ENCODE results near the gene F9.
"Not testable (repeated sequence)": the region's sequence is repeated elsewhere in the genome, so short reads cannot be mapped to it uniquely, and the experiment has no call there.

The F9 gene

DNA sequence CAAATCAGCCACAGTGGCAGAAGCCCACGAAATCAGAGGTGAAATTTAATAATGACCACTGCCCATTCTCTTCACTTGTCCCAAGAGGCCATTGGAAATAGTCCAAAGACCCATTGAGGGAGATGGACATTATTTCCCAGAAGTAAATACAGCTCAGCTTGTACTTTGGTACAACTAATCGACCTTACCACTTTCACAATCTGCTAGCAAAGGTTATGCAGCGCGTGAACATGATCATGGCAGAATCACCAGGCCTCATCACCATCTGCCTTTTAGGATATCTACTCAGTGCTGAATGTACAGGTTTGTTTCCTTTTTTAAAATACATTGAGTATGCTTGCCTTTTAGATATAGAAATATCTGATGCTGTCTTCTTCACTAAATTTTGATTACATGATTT is at the start of gene F9:
Gene F9 (plus strand): TSS at position 190 of the 400 bp plus-strand sequence. CDS start 26 bp downstream, at position 216.
- DNase-seq, result no peak

DNA sequence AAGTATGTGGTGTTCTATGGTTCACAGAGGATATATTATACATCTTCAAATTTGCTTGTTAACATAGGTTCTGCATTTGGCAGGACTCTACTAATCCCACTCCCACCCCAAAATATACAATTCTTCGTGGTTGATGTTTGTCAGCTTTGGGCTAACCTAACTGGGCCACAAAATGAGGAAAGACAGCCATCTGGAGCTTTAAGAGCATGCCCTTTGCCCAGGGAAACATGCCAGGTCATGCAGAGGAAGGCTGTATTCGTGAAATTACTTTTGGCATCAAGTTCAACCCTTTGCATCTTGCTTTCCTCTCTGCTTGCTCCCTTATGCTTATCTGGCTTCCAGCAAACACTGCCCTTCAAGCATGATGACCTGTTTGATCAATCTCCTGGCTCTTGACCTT is 46.8 kb upstream of the F9 start:
- DNase-seq, result no peak

DNA sequence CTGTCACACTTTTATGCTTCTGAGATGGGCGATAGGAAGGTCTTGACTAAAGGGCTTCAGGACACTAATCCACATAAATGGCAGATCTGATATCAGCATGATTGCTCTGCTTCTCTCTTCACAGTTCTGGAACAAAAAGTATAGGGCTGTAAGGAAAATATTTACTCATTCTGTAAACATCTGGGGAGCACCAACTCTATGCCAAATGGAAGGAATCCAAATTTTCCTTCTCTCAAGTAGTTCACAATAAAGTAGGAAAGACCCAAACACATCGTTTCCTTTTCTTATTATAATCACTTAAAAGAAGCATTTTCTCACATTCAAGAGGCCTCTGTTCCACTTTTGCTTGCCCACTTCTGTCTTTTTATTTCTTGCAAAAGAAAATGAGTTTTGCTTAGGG is 45.9 kb upstream of the F9 start:
- no peak for DNase-seq

DNA sequence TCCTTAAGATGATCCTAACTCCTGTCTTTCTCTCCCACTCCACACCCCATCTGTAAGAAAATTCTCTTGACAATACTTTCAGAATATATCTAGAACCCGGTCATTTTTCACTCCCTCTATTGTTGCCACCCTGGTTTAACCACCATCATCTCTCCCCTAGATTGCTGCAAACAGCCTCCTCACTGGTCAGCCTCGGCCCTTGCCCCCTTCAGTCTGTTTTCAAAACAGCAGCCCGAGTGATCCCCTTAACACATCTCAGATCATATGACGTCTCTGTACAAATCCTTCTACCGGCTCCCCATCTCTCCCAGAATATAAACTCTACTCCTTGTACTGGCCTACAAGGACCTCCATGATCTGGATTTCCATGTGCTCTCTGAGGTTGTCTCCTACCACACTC is 35.2 kb upstream of the F9 start:
- DNase-seq, result no peak

DNA sequence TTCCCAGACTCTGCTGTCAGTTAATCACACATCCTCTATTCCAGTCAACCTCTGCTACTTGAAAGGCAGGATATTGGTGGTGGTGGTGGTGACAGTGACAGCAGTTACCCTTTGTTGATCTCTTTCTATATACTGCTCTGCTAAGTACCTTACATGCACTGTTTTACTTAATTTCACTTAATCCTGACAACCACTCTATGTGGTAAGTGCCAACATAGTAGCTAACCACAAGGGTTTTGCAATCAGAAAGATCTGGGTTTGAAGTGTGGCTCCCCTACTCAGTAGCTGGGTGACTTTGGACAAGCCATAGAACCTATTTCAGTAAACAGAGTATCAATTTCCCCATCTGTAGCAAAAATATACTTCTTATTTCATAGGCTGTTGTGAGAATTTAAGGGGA is 24.2 kb upstream of the F9 start:
- DNase-seq, result no peak

DNA sequence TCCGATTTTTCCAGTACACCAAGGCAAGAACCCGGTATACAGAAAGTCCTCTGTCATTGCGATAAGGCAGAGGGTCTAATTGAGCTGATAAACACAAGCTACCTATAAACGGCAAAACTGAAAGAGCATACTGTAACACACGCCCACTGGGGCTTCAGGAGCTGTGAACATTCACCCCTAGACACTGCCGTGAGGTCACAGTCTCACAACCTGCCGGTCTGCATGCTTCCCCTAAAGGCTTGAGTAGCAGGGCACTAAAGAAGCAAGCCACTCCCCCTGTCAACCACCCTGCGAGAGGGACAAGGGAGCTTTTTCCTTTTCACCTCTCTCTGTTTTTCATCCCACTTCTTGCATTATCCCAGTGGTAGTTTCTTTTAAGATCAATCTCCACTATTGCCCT is 22.4 kb upstream of the F9 start:
- no peak for DNase-seq

DNA sequence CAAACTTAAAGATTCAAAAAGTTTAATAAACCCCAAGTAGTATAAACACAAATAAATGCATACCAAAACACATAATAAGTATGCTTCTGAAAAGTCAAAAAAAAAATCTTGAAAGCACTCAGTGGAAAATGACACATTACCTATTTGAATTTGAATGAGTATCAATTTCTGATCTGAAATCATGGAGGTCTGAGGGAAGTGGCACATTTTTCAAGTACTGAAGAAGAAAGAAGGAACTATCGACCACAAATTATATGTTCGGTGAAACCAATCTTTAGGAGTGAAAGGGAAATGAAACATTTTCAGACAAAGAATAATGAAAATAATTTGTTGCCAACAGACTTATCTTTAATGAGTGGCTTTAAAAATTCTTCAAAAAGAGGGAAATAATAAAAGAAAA is 12.1 kb upstream of the F9 start:
- no peak for DNase-seq

DNA sequence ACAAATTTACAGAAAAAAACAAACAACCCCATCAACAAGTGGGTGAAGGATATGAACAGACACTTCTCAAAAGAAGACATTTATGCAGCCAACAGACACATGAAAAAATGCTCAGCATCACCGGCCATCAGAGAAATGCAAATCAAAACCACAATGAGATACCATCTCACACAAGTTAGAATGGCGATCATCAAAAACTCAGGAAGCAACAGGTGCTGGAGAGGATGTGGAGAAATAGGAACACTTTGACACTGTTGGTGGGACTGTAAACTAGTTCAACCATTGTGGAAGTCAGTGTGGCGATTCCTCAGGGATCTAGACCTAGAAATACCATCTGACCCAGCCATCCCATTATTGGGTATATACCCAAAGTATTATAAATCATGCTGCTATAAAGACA is 1.7 kb upstream of the F9 start:
- DNase-seq, result not testable (repeated sequence)

DNA sequence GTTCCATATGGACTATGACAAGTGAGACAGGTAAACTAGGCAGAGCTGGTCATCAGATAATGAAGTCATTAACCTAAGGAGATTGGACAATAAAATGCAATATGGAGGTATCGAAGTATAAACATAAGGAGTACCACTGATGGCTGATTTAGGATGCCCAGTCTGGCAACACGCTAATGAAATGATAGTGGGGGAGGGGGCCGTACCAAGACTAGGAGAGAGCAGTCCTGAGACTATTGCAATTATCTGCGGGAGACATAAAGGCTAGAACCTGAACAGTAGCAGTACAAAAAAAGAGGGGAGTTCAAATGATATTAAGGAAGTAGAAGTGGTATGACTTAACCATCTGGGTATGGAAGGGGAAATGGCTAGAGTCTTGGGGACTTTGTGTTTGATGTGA is 2.3 kb downstream of the F9 start:
- DNase-seq, result no peak

DNA sequence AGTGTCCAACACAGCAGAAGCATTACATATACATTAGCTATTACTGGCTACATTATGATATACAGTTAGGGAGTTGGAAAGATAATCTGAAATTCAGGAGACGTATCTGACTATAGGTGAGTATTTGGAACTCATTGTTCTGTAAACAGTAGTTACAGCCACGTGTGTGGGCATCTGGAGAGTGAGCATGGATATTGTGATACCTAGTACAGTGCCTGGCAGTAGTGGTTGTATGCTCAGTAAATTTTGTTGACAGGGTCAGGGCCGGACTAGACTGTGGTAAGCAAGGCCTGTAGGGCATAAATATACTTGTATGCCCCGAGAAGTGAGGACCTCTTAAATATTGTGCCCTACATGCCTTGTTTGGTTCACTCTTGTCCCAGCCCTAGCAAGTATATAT is 2.9 kb downstream of the F9 start:
- no peak for DNase-seq

DNA sequence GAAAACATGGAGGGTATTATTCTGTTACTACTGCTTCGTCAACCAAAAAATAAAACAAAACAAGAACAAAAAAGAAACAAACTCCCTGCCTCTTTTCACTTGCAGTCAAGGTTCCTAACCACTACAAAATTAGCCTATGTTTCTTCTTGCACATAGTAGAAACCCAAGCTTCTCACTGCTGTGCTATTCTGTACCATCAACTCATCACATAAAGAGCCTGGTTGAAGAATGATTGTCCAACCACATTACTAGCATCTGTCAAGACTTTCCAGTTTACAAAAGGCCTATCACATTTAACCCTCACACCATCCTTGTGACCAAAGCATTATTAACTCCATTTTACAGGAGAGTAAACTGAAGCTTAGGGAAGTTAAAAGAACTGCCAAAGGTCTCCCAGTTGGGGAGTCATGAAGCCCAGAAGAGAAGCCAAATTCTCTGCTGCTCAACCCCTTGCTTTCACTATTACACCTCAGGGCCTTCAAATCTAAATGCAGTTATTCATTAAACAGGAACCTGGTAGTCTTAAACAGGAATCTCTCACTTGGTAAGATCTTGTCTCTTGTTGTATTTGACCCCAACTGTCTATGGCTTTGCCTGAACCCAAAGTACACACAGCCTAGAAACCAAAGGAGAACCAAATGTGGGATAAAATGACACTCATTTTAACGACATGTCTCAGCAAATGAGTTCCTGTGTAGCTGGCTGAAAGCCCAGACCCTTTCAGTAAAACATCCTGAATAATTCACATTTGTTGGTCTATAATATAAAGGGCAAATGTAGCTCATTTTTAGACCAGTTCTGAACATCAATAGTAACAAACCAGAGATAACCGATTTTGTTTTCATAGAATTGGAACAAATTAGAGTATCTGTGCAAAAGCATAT is 8.6 kb downstream of the F9 start:
- DNase-seq, result no peak

DNA sequence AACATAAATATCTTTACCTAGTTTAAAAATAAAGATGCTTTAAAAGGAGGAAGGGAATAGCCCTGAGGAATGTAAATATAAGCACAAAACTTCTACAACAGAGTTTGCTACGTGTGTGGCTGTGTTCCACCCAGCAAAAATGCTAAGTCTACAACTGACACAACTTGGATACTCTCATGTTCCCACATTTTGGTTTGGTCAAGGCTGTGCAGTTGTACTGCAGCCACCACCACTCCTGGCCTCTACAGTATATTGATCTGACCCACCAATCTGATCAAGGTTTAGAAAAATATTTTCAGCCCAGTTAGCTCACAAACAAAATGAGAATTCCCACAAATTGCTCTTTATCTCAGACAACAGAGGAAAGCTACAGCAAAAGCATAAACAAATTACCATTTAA is 12.1 kb downstream of the F9 start:
- no peak for DNase-seq

DNA sequence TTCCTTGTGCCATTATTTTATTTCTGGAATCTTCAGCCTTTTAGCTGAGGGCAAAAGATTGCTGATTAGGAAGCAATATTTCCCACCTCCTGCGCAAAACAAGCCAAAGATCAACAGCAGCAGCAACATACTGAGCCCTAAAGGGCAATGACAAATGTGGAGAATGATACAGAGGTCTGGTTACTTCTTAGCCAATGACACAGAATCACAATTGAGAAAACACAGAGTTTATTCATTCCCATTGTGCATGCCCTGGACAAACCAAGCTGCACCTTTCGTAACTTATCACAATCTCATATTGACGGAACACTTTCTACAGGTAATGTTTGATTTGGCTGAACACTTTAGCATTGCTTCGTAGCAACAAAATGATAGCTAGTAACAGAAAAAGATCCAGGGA is 13.4 kb downstream of the F9 start:
- no peak for DNase-seq

DNA sequence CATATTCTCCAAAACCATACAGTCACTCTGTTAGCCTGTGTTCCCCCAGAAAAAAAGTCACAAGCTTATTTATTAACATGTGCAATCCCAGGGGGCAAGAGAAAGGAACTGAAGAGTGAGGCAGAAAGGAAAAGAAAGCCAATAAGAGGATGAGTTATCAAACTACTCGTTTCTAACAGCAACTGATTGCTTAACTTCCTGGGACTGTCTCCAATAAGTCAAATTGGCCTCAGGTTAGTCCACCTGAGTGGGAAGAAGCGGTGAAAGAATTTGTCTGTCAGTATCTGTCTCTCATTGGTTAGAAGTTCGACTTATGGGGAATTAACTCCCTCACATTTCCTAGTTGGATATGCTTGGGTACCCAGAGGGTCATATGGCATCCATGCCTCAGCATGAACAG is 14.1 kb downstream of the F9 start:
- DNase-seq, result no peak

DNA sequence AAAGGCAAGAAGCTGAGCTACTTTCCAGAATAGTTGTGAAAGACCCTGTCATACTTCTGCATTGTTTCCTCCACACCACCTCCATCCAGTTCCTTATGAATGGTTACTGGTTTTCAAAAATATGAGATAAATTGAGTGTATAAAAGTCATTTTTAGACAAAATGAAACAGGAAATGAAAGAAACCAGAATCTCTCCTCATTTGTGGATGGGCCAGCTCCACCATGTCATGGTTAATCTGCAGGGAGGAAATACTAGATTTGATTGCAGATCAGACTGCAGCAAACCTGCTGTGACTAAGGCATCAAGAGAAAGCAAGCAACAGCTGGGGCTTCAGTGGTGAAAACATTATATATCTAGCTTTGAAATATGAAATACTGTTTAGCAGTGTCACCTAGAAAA is 23.8 kb downstream of the F9 start:
- no peak for DNase-seq

DNA sequence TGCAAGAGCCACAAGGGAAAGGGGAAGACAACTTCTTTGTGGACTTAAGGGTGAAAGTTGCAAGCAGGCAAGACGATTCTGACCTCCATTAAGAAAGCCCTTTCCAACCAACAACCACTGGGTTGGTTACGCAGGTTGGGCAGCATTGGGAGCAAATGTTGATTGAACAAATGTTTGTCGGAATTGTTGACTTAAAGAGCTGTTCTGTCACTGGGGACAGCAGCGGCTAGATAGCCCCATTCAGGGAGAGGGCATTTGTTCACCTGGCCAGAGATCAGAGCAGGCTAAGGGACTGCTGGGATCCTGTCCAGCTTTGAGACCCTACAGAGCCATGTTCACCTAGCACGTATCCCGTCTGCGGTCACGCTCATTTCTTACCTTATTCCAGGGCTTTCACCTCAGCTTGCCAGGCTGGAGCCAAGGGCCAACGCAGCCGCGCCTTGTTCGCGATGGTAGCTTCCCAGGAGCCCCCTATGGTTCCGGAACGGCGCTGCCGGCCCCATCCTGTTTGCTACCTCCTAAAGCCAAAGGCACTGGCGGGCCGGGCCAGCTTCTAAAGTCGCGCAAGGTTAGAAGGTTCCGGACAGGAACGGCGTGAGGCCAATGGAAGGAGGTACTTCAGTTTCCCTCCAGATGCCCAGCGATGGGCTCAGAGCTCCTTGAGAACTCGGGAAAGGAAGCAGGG is 24.6 kb downstream of the F9 start:
- DNase-seq, result no peak

DNA sequence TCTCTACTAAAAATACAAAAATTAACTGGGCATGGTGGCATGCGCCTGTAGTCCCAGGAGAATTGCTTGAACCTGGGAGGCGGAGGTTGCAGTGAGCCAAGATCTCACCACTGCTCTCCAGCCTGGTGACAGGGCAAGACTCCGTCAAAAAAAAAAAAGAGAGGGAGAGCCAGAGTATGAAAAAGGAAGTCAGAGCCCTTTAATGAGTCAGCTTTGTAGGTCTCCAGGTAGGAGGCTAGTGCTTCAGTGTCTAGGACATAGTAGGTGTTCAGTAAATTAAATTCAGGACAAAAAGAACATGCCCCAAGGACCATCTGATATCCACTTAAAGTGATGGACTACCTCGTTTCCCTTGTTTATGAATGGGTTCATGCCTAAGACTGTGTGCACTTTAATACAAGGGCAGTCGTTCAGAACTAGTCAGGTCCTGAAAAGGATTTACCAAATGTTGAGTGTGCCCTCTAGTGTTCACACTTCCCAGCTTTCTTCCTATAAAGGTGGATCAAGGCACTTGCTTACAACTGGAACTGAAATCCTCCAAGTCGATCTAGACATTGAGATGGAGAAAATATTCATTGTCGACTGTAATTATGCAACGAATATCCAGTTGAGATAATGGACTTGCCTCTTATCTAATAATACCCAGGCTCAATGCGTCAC is 29.0 kb downstream of the F9 start:
- peak; percentile 56 for DNase-seq

DNA sequence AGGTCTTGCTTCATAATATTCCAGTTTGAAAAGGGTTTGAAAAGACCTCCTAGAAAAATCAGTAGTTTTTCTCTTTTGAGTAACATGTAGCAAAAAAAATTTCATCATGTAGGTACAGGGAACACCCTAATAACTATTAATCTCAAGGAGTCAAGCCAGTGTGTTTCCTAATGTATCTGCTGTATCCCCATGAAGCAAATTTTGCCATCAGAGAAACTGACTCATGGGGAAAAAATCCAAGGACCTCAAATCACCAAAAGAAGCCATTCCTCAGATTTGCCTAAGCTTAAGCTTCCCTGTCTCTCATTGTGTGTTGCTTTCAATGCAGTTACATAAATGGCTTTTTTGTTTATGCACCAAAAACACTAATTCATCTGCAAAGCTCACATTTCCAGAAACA is 29.7 kb downstream of the F9 start:
- no peak for DNase-seq

DNA sequence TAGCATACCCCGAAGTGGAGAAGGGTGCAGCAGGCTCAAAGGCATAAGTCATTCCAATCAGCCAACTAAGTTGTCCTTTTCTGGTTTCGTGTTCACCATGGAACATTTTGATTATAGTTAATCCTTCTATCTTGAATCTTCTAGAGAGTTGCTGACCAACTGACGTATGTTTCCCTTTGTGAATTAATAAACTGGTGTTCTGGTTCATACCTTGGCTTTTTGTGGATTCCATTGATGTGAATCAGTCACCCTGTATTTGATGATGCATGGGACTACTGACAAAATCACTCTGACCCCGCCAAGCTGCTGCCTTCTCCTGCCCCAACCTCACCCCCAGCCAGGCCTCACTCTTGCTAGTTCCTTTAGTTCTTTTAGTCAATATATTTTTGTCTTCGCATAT is 32.7 kb downstream of the F9 start:
- no peak for DNase-seq

DNA sequence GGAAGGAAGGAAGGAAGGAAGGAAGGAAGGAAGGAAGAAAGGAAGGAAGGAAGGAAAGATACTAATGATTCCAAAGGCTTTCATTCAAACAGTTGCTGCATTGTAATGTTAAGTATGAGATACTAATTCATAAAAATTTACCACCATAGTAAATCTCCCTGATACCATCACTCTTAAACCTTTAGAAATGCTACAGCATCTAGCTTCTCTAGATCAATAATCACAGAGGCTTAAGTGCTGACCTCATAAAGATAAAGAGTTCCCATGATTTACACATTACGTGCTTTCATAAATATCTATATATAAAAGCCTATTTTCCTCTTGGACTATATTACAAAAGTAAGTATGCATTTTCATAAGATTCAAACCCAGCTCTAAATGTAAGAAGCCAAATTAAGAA is 36.4 kb downstream of the F9 start:
- DNase-seq, result no peak

DNA sequence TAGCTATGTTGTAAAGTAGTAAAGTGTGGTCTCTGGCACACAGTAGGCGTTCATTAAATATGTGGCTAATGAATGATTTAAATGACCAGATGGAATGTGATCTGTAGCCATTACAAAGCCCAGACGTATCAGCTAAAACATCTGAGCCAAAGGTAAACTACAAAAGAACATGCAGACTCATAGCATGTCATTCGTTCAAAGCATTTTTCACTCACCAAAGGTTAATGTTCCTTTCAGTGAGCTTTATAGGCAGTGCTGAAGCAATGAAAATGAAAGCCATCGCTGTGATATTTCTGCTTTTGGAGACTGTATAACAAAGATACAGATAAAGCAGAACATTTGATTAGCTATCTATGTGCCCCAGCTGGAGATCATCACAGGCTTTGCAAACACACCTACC is 50.5 kb downstream of the F9 start:
- no peak for DNase-seq

DNA sequence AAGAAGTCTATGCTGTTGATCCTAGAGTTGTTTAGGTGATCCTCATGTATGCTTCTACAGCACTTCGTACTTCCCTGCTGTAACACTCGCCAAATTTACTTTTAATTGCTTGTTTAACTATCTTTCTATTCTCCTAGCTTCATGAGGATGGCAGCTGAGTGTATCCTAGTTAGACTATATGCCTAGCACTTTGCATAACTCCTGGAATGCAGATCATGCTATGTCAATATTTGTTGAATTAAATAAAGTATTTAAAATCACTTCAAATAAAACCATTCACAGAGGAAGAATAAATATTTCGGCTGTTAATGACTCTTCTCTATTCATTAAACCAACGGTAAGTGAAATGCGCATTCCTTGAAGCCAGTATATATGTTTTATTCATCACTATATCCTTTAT is 55.1 kb downstream of the F9 start:
- DNase-seq, result no peak

DNA sequence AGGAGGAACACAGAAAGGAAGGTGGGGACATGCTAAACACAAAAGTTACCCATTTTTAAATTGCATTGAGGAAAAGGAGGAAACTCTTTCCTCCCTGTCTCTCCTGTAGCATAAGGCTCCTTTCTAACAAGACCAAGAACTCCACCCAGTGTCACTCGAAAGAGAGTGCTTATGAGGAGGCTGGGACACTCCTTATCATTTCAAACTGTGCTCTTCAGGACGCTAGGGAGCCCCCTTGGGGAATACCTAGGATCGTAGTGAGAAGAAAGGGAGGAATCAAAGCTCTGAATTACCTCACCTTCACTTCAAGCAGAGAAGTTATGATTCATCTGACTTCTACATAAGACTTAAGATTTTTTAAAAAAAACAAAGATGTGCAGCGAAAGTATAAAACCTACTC is 65.5 kb downstream of the F9 start:
- DNase-seq, result no peak

DNA sequence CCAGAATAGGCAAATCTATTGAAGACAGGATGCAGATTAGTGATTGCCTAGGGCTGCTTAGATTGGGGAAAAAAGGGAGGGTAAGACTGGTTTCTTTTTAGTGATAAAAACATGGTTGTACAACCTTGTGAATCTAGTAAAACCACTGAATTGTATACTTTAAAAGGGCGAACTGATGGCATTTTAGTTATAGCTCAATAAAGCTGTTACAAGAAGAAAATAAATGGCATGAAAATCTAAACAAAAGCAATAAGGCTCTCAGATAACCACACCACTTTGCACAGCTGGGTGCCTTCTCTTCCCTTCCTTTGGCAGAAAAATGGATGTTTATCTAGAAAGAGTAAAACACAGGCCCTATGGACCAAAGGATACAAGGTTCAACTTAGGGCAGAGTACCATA is 69.6 kb downstream of the F9 start:
- no peak for DNase-seq

Data from islet precursor cell (in vitro differentiated cells).